ENCODE results near the gene LTC4S. TPM values are rescaled to one million over a fixed set of nuclear protein-coding genes. Genes with fewer than 3 reads are reported as not detected.

The LTC4S gene
- total RNA-seq, 1 experiment from 2014 or later, result 3.7 TPM

GRCh38 chr5:179837076-179838011, 43.6 kb downstream of the LTC4S start:
- peaks cover 5 to 14% of the 10 kb centered on the region in 2 experiments; a peak in 3 of 5 replicates for H3K9me3 Mint-ChIP-seq
- H3K27me3 Mint-ChIP-seq (ENCODE audit: low read depth), result no peaks in the 10 kb centered on the region; the same call in 1 of the 2 replicates
- H3K18ac ChIP-seq (ENCODE audit: insufficient read length, low read depth, low read length), result no peak overlapping the region
- WGBS (ENCODE audit: extremely low coverage, insufficient read length, low lambda C conversion rate), result no CpG with 5 or more reads among the region's 15 CpGs
- H3K56ac ChIP-seq (ENCODE audit: insufficient read length, low read depth, low read length), result no peak overlapping the region
- no peaks in the 10 kb centered on the region for H3K4me1 ChIP-seq (ENCODE audit: insufficient read depth, low read length)
- no peak overlapping the region for H2BK120ac ChIP-seq (ENCODE audit: low read depth, low read length, poor library complexity, severe bottlenecking)
- no peak overlapping the region for H3K9ac ChIP-seq (ENCODE audit: extremely low read depth, insufficient read length, low read length)
- no peak overlapping the region for H4K5ac ChIP-seq (ENCODE audit: insufficient read length, low read depth, low read length)
- H3K23me2 ChIP-seq (ENCODE audit: insufficient read length, low read depth, low read length, poor library complexity, severe bottlenecking), result no peaks in the 10 kb centered on the region
- no peak overlapping the region for H3K4me2 ChIP-seq (ENCODE audit: insufficient read depth, insufficient read length, low read length)
- no peaks in the 10 kb centered on the region for H4K20me1 ChIP-seq (ENCODE audit: control insufficient read depth, insufficient read depth, insufficient read length)
- no peak overlapping the region; a peak in 1 of 7 replicates for H3K27ac Mint-ChIP-seq
- H3K36me3 Mint-ChIP-seq (ENCODE audit: insufficient read depth in 1 of 3, low read depth in 3 of 3), result peaks cover 54 to 90% (median 84%) of the 10 kb centered on the region in 3 experiments
- no peak overlapping the region for H2BK15ac ChIP-seq (ENCODE audit: low read depth, low read length)
- no peak for TF ChIP-seq CTCF (conservative IDR thresholded peaks at IDR 0.05)
- no peak for DNase-seq
- H4K8ac ChIP-seq (replicated peaks; ENCODE audit: insufficient read length, low read depth, low read length), result no peak overlapping the region
- no peak overlapping the region for H3K27ac ChIP-seq (ENCODE audit: insufficient read length, low read depth, low read length)
- no peak overlapping the region for H2BK12ac ChIP-seq (ENCODE audit: insufficient read length, low read depth, low read length)
- H3K79me1 ChIP-seq (ENCODE audit: insufficient read depth, low read depth, low read length, poor library complexity, severe bottlenecking), result no peaks in the 10 kb centered on the region
- H2AFZ ChIP-seq (ENCODE audit: low read length), result no peak overlapping the region
- no peak overlapping the region for H3T11ph ChIP-seq (ENCODE audit: low read length)
- H3K4me3 Mint-ChIP-seq, result no peak overlapping the region
- no peak overlapping the region for H3K14ac ChIP-seq (ENCODE audit: insufficient read depth, low read length)
- no peak overlapping the region for H4K91ac ChIP-seq (ENCODE audit: insufficient read length, low read depth, low read length)
- no peaks in the 10 kb centered on the region for H3K9me3 ChIP-seq (ENCODE audit: control insufficient read depth, low read depth, low read length)
- H3K4ac ChIP-seq (ENCODE audit: low read depth, low read length), result no peak overlapping the region
- H3K23ac ChIP-seq (ENCODE audit: insufficient read length, low read depth, low read length), result no peak overlapping the region
- H3K27me3 ChIP-seq (ENCODE audit: insufficient read depth, low read length), result no peaks in the 10 kb centered on the region
- H2AK5ac ChIP-seq (ENCODE audit: insufficient read length, low read length), result no peak overlapping the region
- no peaks in the 10 kb centered on the region for H3K4me1 Mint-ChIP-seq
- H2BK5ac ChIP-seq (ENCODE audit: insufficient read length, low read length), result no peak overlapping the region
- H2BK20ac ChIP-seq (ENCODE audit: low read depth, low read length, poor library complexity, severe bottlenecking), result no peak overlapping the region
- H3K79me2 ChIP-seq (ENCODE audit: insufficient read depth, low read length), result no peaks in the 10 kb centered on the region

Measured in H9 (cell line).